ENCODE results near the gene DOK7.

The DOK7 gene

GRCh38 chr4:3417448-3417847, 45.7 kb upstream of the DOK7 start:
- no peak for TF ChIP-seq CTCF (IDR thresholded peaks at IDR 0.05; ENCODE audit: borderline replicate concordance, insufficient read depth, low read depth, low read length)
- H3K4me3 ChIP-seq (ENCODE audit: low read depth, low read length) = no peak overlapping the region

DNA sequence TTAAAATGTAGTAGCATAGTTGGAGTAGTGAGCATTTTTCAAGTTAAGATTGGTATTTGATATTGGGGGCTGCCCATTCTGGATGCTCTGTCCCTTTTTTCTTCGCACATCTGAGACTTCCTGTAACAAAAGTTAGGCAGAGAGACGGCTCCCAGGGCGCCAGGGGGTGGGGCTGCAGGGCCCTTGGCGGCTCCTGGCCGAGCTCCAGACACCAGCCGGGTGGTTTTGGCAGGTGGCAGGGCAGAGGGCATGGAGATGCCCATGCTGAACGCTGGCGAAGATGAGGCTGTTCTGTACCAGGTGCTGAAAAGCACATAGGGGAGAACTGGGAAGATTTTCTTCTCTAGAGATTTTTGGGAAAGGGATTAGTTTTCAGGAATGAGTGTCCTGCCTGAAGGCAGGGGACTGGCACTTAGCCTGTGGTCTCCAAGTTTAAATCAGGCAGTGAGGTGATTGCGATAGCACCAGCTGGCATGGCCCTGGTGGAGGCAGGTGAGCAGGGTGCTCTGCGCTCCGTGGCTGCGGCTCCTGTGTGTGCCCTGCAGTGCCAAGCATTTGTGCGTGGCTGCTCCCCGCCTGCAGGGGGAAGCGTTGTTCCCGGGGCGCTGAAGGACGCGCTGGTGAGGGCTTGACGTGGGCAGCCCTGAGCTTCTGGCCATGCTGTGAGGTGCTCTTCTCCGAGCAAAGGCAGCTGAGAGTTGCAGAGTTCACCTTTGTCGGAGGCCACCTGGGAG, 44.9 kb upstream of the DOK7 start:
- 0 out of 2 replicates have a peak, but pooled peaks have one; percentile 11 for TF ChIP-seq CTCF (IDR thresholded peaks at IDR 0.05; ENCODE audit: borderline replicate concordance, insufficient read depth, low read depth, low read length)
- H3K4me3 ChIP-seq (ENCODE audit: low read depth, low read length) = no peak overlapping the region

GRCh38 chr4:3419836-3420605, 43.1 kb upstream of the DOK7 start:
- TF ChIP-seq CTCF (IDR thresholded peaks at IDR 0.05; ENCODE audit: borderline replicate concordance, insufficient read depth, low read depth, low read length) = no peak
- H3K4me3 ChIP-seq (ENCODE audit: low read depth, low read length) = no peak overlapping the region

GRCh38 chr4:3420606-3420955, 42.5 kb upstream of the DOK7 start:
- no peak for TF ChIP-seq CTCF (IDR thresholded peaks at IDR 0.05; ENCODE audit: borderline replicate concordance, insufficient read depth, low read depth, low read length)
- no peak overlapping the region for H3K4me3 ChIP-seq (ENCODE audit: low read depth, low read length)

GRCh38 chr4:3420956-3421355, 42.1 kb upstream of the DOK7 start:
- no peak overlapping the region for H3K4me3 ChIP-seq (ENCODE audit: low read depth, low read length)
- TF ChIP-seq CTCF (IDR thresholded peaks at IDR 0.05; ENCODE audit: borderline replicate concordance, insufficient read depth, low read depth, low read length) = no peak

DNA sequence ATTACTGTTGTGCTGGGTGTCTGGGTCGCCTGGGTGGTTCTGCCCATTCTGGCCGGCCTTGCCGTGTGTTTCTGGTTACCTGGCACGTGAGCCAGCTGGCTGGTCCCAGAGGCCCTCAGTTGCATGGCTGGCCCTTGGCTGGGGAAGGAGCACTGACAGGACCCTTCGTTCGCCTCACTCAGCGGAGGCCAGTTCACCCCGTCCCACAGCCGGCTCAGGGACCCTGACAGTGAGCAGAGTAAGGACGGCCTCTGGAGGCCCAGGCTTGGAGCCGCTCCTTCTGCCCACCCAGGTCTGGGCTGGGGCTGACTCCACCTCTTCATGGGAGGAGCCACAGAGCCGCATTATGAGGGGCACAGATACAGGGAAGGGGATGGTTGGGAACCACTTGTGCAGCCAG, 41.6 kb upstream of the DOK7 start:
- H3K4me3 ChIP-seq (ENCODE audit: low read depth, low read length) = no peak overlapping the region
- no peak for TF ChIP-seq CTCF (IDR thresholded peaks at IDR 0.05; ENCODE audit: borderline replicate concordance, insufficient read depth, low read depth, low read length)

Measured in GM12875 (cell line).